A549 (cell line): ENCODE results near the gene CPSF6.

Source experiments
- JUN ChIP-seq, 2 experiments: fragments of >200 bp; sonication (Bioruptor Twin); formaldehyde crosslinking; IDR thresholded peaks; 2 replicates in 1 of 2; 3 replicates in 1 of 2; pipeline ENCODE4 v1.6.1; 2016 to 2017
- POLR2A ChIP-seq: IDR thresholded peaks from 2 replicates; pipeline ENCODE4 v1.6.1; 2012; ENCODE audit warnings: mild to moderate bottlenecking, low read length
- RAD21 ChIP-seq, 2 experiments: fragments of >200 bp in 1 of 2; sonication (Bioruptor Twin) in 1 of 2; formaldehyde crosslinking in 1 of 2; IDR thresholded peaks in 1 of 2; conservative IDR thresholded peaks in 1 of 2; 2 replicates in 1 of 2; 3 replicates in 1 of 2; pipeline ENCODE4 v1.6.1; 2012 to 2018; ENCODE audit warnings: inconsistent platforms in 1 of 2
- SMC3 ChIP-seq: fragments of >200 bp; sonication (Bioruptor Twin); formaldehyde crosslinking; IDR thresholded peaks from 3 replicates; pipeline ENCODE4 v1.6.1; 2018; ENCODE audit warnings: inconsistent platforms
- TF ChIP-seq, protein P1 (sequence below): fragments of >200 bp; sonication (Bioruptor Twin); formaldehyde crosslinking; IDR thresholded peaks from 3 replicates; pipeline ENCODE4 v1.5.1; 2016
- TF ChIP-seq, protein P2 (sequence below): IDR thresholded peaks from 2 replicates; pipeline ENCODE4 v1.6.1; 2012; ENCODE audit warnings: low read depth, borderline replicate concordance
- TF ChIP-seq, protein P3 (sequence below): fragments of 200-600 bp; sonication (generic); IDR thresholded peaks from 2 replicates; pipeline ENCODE4 v1.6.1; 2016; ENCODE audit warnings: antibody characterized with exemption, mild to moderate bottlenecking, moderate library complexity

DNA sequence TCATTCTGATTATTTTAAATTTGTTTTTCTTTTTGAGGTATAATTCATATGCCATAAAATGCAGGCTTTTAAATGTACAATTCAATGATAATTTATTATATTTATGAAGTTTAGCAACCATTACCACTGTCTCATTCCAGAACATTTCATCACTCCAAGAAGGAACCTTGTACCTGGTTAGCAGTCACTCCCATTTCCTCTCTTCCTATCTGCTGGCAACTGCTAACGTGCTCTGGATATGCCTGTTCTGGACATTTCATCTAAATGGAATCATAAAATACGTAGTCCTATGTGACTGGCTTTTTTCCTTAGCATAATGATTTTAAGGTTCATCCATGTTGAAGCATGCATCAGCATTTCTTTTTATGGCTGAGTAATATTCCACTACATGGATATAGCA lies 15.5 kb downstream of the CPSF6 start:
- TF ChIP-seq, protein P1, sequence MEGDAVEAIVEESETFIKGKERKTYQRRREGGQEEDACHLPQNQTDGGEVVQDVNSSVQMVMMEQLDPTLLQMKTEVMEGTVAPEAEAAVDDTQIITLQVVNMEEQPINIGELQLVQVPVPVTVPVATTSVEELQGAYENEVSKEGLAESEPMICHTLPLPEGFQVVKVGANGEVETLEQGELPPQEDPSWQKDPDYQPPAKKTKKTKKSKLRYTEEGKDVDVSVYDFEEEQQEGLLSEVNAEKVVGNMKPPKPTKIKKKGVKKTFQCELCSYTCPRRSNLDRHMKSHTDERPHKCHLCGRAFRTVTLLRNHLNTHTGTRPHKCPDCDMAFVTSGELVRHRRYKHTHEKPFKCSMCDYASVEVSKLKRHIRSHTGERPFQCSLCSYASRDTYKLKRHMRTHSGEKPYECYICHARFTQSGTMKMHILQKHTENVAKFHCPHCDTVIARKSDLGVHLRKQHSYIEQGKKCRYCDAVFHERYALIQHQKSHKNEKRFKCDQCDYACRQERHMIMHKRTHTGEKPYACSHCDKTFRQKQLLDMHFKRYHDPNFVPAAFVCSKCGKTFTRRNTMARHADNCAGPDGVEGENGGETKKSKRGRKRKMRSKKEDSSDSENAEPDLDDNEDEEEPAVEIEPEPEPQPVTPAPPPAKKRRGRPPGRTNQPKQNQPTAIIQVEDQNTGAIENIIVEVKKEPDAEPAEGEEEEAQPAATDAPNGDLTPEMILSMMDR, result no peak
- TF ChIP-seq POLR2A (no peak), SMC3 (no peak), RAD21 (conservative IDR thresholded peaks at IDR 0.05 in 1 of 2, IDR thresholded peaks at IDR 0.05 in 1 of 2) (no peak), JUN (IDR thresholded peaks at IDR 0.05) (no peak)
- TF ChIP-seq, protein P2, sequence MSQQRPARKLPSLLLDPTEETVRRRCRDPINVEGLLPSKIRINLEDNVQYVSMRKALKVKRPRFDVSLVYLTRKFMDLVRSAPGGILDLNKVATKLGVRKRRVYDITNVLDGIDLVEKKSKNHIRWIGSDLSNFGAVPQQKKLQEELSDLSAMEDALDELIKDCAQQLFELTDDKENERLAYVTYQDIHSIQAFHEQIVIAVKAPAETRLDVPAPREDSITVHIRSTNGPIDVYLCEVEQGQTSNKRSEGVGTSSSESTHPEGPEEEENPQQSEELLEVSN, result no peak
- TF ChIP-seq, protein P3, sequence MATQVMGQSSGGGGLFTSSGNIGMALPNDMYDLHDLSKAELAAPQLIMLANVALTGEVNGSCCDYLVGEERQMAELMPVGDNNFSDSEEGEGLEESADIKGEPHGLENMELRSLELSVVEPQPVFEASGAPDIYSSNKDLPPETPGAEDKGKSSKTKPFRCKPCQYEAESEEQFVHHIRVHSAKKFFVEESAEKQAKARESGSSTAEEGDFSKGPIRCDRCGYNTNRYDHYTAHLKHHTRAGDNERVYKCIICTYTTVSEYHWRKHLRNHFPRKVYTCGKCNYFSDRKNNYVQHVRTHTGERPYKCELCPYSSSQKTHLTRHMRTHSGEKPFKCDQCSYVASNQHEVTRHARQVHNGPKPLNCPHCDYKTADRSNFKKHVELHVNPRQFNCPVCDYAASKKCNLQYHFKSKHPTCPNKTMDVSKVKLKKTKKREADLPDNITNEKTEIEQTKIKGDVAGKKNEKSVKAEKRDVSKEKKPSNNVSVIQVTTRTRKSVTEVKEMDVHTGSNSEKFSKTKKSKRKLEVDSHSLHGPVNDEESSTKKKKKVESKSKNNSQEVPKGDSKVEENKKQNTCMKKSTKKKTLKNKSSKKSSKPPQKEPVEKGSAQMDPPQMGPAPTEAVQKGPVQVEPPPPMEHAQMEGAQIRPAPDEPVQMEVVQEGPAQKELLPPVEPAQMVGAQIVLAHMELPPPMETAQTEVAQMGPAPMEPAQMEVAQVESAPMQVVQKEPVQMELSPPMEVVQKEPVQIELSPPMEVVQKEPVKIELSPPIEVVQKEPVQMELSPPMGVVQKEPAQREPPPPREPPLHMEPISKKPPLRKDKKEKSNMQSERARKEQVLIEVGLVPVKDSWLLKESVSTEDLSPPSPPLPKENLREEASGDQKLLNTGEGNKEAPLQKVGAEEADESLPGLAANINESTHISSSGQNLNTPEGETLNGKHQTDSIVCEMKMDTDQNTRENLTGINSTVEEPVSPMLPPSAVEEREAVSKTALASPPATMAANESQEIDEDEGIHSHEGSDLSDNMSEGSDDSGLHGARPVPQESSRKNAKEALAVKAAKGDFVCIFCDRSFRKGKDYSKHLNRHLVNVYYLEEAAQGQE, result no peak
